HG02588 (cell line): ENCODE results near the gene CEP63.
A peak's percentile ranks its signal among the peaks of the same experiment; 100 is the strongest.

Source experiments
- ATAC-seq: cut with Tn5 transposase; IDR thresholded peaks from one replicate; pipeline ENCODE4 v1.9.1; 2021; ENCODE audit warnings: mild to moderate bottlenecking, moderate library complexity; ENCODE audit not compliant: unreplicated experiment

CEP63 gene

DNA sequence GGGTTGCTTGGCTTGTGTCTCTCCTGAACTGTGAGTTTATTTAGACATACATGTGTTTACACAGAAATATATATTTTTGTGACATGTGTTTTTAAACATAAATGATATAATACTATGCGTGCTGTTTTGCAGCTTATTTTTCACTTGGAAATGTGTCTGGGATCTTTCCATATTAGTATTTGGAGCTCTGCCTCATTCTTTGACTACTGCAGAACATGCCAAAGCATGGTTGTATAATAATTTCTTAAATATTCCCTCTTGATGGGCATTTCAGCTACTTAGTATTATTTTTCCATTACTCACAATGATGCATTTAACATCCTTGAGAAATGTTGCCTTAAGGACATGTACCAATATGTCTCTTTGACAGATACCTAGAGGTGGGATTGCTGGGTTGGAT lies 19.5 kb upstream of the CEP63 start:
- no peak for ATAC-seq

GRCh38 chr3:134468519-134468918 lies 17.3 kb upstream of the CEP63 start:
- no peak for ATAC-seq

DNA sequence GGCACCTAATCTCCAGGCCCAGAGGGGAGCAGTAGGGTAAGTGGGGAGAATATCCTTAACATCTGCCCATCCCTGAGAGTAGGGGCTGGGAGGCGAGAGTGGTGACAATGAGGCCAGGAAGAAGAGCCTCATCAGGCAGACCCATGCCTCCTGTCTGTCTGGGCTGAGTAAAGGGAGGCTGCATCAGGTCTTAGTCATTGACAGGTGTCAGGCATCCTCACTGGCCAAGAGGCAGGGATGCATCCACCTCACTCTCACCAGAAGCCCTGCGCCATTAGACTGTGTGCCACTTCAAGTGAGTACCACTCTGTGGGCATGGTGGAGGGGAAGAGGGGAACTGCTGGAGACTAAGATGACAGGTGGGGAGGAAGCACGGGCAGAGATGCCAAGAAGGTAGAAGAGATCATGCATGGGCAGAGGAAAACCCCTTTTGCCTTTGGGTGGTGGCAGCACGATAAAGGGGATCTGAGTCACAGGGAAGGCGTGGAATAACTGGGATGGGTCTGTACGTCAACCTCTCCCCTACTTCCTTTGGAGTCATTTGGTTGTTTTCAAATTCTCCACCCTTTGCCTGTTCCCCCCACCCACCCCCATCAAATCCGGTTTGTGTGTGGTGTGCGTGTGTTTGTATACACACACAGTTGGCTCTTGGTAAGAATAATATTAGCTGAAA lies 14.2 kb upstream of the CEP63 start:
- no peak for ATAC-seq

- no peak for ATAC-seq
These were observed 13.0 kb upstream of the CEP63 start for GRCh38 chr3:134472831-134473230.

DNA sequence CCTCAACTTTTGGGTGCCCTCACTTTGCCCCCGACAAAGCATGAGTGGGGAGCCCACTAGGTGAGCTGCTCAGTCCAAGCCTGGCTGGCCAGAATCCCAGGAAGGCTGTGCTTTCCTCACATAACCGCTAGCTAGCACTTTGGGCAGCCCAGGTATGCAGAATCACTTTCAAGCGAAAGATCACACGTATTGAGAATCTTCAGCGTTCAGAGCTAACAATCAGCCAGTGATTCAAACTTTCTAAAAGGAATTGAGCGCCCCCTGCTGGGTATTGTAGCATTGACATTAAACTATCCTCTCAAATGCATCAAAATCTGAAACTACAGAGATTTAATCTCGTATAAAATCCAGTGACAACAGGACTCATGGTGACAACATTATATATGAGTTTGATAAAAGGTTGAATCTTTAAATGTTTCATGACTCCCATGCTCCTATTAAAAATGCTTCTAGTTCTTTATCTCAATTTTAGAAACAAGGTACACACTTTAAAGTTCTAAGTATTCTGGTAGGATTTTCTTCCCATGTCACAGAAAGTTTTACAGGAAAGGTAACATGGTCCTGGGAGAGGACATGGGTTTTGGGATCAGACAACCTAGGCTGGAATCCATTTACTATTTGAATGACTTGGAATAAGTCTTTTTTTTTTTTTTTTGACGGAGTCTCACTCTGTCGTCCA lies 11.8 kb upstream of the CEP63 start:
- no peak for ATAC-seq

DNA sequence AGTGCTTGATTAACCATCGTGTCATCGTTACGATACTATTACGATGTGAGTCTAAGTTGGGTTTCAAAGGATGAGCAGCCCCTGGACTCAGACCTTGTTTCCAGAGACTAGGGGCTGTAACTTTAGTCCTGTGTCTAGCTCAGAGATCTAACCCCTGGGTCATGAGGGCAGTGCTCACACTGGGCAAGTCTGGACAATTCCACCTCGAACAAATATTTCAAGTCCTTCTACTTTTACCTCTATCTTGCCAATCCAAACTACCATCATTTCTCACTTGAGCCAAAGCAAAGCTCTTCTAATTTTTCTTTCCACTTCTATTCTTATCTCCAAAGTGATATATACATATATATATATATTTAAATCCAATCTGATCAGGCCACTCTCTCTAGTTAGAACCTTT lies 10.9 kb upstream of the CEP63 start:
- no peak for ATAC-seq

DNA sequence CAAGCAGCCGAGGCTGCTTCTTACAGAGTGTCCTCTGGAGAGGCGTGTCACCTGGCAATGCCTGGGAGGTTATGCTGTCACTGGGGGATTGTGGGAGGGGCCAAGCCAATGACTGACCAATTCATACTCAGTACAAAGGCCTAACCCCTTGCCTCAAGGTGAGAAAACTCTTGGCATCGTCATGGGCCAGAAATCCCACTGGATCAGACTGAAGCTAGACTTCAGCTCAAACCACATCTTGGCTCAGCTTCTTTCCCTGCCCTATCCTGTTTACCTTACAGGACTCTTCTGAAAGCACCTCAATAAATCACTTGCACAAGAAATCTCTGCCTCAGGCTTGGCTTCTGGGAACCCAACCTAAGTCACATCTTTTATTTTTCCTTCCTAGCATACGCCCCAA lies 9.6 kb upstream of the CEP63 start:
- no peak for ATAC-seq

- ATAC-seq, result no peak
These were observed 8.9 kb upstream of the CEP63 start for GRCh38 chr3:134477002-134477401.

GRCh38 chr3:134477938-134478337 lies 7.9 kb upstream of the CEP63 start:
- no peak for ATAC-seq

DNA sequence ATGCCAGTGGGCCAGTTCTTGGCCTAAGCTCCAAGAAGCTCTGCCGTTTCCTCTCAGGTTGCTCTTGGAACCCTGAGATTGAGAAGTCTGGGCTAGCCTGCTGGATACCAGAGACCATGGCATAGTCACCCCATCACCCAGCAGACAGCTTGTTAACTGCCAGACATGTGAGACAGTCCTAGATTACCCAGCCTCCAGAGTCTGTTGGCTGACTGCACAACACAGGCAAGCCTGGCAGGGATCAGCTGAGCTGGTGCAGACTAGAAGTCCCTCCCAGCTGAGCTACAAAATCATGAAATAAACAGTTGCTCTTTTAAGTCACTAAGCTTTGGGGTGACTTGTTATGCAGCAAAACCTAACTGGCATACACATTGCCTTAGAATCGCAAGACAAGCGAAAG lies 5.3 kb upstream of the CEP63 start:
- ATAC-seq, result no peak

GRCh38 chr3:134481166-134481565 lies 4.7 kb upstream of the CEP63 start:
- no peak for ATAC-seq

- no peak for ATAC-seq
These were observed 3.2 kb upstream of the CEP63 start for GRCh38 chr3:134482622-134483021.

DNA sequence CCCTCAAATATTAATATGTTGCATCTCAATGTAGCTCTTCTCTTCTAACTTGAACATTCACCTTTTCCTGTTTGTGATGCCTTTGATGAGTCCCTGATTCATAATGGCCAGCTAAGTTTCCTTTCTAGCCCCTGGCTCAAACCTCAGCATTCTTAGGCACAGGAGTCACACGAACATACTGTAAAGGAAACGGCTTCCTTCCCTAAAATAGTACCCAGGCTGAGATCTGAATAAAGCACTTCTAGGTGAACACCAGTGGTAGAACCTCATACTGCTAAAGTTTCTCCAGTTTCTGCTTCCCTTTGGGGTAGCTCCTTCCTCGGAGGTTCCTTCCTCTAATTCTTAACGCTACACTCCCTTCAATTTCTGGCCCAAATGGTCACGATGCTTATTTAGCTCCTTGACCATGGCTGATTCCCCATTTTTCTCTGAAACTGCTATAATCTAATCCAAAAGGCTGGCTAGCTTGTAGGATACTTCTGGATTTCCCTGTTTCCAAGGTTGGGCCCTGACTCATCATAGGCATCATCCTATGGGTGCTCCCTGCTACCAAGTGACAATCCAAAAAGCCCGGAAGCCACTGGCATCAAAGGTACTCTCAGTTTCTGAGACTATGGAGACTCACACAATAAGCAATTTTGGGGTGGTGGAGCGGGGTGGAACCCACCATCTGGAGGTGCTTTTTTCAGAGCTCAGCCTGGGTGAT lies 2.5 kb upstream of the CEP63 start:
- ATAC-seq, result no peak

DNA sequence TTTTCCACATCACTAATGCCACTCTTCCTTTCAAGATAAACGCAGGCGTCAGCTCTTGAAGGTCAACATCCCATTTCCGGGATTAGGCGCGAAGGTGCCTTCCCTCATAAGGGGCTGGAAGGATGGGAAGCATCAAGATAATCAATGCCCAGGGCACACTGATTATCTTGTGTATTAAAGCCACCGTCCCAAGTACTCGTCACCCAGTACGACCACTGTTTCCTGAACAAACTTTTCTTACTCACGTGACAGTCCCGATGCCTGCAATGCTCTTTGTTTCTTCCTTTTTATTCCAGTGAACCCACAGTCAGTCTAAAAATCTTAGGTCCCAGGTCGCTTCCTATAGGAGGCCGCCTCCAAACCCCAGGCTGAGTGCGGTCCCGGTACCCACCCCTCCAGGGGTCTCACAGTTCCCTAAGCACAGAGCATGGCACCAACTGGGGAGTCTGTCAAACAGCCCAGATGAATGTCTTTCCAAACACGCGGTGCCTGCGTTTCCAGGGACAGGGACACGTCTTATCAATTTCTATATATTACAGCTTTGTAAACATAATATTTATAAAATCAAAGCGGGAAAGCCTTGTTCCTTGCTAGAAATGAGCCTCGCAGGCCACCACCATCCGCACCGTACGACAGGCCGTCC lies 661 bp upstream of the CEP63 start:
- ATAC-seq, result peak; percentile 5

- ATAC-seq, result peak; percentile 2
These were observed 752 bp downstream of the CEP63 start for GRCh38 chr3:134486577-134487041.

- ATAC-seq, result no peak
These were observed 1.5 kb downstream of the CEP63 start for GRCh38 chr3:134487406-134487805.

GRCh38 chr3:134494495-134494894 lies 8.6 kb downstream of the CEP63 start:
- no peak for ATAC-seq

- no peak for ATAC-seq
These were observed 10.1 kb downstream of the CEP63 start for GRCh38 chr3:134495980-134496379.

GRCh38 chr3:134496471-134497071 lies 10.7 kb downstream of the CEP63 start:
- no peak for ATAC-seq

- ATAC-seq, result no peak
These were observed 17.4 kb downstream of the CEP63 start for GRCh38 chr3:134503266-134503665.

GRCh38 chr3:134504132-134504531 lies 18.3 kb downstream of the CEP63 start:
- no peak for ATAC-seq
